NCI-H69 (cell line): ENCODE measurements around the gene TMEM62.
"Not testable (repeated sequence)": the region's sequence is repeated elsewhere in the genome, so short reads cannot be mapped to it uniquely, and the experiment has no call there.

Experiments
- DNase-seq: peaks from one replicate; lab custom pipeline; 2025; lab: John Stamatoyannopoulos, UW

The TMEM62 gene

GRCh38 chr15:43209059-43209824 is 75.9 kb downstream of the TMEM62 start:
- DNase-seq = no peak

GRCh38 chr15:43210172-43210745 is 76.9 kb downstream of the TMEM62 start:
- DNase-seq = no peak

- no peak for DNase-seq
These were observed 77.4 kb downstream of the TMEM62 start for GRCh38 chr15:43210807-43211206.

DNA sequence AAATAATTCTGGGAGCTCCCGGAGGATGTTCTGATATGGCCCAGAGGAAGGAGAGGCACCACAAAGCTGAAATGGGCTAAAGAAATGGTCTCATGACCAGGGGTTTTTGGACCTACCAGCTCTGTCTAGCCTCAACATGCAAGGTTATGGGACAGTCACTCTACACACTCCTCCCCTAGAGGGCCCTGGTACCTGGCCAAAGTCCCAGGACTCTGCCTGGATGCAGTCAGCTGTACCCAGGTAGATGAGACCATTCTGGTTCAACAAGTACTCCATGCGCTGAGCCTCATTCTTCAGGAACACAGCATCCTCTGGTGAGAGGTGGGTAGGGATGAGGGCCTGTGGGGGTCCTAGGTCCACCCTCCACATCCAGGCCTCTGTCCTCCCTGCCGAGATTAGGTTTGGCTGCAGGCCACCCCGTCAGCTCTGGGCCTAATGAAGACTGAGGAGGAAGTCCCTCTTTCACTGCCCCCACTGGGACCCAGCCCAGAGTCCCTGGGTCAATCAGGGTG is 77.9 kb downstream of the TMEM62 start:
- no peak for DNase-seq

DNA sequence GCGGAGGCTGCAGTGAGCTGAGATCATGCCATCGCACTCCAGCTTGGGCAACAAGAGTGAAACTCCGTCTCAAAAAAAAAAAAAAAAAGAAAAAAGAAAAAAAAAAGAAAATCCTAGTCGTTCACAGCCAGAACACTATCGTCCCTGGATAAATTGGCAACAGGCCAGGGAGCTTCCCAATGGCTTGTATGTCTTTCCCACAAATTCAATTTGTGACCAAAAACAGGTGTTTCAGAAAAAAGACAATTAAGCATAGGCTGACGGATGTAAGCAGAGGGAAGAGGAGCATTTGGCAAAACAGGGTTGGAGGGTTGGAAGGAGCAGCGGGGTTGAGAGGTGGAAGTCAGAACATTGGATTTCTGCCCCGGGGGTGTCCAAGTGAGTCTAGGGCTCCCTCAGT is 78.9 kb downstream of the TMEM62 start:
- DNase-seq = no peak

- DNase-seq = no peak
These were observed 79.6 kb downstream of the TMEM62 start for GRCh38 chr15:43212951-43213350.

DNA sequence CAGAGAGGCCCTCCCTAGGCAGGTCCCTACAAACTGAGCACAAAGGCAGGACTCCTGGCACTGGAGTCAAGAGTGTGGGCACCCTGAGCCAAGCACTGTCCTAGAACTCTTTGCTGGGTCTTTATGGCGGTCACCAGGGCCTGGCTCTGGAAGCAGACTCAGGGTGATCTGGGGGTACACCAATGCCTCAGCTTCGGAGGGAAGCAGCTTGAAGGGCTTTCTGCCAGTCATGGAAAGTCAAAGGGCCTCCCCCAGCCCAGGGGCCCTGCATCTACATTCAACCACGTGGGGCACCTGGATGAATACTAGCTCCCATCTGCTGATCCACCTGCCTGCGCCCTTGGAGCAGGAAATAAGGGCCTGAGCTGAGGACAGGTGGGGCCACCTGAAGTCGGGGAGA is 80.1 kb downstream of the TMEM62 start:
- DNase-seq = no peak

- no peak for DNase-seq
These were observed 80.8 kb downstream of the TMEM62 start for GRCh38 chr15:43214169-43214568.

- no peak for DNase-seq
These were observed 81.4 kb downstream of the TMEM62 start for GRCh38 chr15:43214592-43215295.

DNA sequence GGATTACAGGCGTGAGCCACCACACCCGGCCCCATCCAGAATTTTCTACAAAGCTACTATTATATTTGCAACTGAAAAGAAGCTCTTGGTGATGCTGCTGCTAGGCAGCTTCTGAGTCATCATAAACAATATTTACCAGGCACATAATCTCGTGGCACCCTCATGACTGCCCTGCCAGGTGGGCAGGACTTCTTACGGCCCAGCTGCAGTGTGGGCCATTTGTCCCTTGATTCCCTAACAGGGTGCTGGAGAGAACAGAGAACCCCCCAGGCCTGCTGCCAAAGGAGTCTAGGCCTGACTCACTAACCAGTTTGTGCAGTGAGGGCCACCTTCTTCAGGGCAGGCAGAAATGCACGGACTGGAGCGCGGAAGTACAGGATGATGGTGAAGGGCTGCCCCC is 82.6 kb downstream of the TMEM62 start:
- no peak for DNase-seq

- peak; percentile 66 for DNase-seq
These were observed 85.7 kb downstream of the TMEM62 start for GRCh38 chr15:43218908-43219706.

GRCh38 chr15:43219929-43220928 is 86.8 kb downstream of the TMEM62 start:
- no peak for DNase-seq

- no peak for DNase-seq
These were observed 87.6 kb downstream of the TMEM62 start, which contains the start of gene EPB42 for GRCh38 chr15:43220991-43221403. Gene EPB42 (minus strand): TSS chr15:43221018. CDS start chr15:43220825, 193 bp downstream.

- DNase-seq = no peak
These were observed 88.0 kb downstream of the TMEM62 start for GRCh38 chr15:43221422-43221821.

DNA sequence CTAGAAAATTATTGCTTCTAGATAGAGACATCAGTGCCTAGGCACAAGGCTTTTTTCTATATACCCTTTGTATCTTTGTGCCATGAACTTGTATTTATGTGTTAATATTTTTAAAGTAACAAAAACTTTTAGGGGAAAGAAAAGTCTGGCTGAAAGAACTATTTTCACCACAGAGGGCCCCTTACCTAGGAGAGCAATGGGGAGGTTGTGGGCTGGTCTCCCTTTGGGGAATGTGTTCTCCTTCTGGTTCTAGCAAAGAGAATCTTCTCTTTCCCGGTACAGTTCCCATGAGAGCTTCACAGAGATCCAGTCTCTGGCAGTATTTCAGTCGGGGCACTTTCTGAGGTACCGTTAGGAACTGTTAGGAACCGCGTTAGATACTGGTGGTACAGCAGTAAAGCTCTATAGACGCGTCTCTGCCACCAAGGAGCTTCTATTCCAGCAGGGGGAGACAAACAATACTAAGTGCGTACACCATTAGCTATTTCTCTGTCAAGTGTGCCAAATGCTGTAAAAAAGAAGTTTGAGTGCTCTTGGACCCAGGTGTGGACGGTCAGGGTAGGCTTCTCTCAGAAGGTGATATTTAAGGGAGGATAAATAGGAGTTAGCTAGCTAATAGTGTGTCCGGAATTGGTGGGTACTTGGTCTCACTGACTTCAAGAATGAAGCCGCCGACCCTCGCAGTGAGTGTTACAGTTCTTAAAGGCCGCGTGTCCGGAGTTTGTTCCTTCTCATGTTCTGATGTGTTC is 92.0 kb downstream of the TMEM62 start:
- peak; percentile 77 for DNase-seq

DNA sequence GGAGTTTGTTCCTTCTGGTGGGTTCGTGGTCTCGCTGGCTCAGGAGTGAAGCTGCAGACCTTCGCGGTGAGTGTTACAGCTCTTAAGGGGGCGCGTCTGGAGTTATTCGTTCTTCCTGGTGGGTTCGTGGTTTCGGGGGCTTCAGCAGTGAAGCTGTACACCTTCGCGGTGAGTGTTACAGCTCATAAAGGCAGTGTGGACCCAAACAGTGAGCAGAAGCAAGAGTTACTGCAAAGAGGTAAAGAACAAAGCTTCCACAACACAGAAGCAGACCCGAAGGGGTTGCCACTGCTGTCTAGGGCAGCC is 92.5 kb downstream of the TMEM62 start:
- not testable (repeated sequence) for DNase-seq

DNA sequence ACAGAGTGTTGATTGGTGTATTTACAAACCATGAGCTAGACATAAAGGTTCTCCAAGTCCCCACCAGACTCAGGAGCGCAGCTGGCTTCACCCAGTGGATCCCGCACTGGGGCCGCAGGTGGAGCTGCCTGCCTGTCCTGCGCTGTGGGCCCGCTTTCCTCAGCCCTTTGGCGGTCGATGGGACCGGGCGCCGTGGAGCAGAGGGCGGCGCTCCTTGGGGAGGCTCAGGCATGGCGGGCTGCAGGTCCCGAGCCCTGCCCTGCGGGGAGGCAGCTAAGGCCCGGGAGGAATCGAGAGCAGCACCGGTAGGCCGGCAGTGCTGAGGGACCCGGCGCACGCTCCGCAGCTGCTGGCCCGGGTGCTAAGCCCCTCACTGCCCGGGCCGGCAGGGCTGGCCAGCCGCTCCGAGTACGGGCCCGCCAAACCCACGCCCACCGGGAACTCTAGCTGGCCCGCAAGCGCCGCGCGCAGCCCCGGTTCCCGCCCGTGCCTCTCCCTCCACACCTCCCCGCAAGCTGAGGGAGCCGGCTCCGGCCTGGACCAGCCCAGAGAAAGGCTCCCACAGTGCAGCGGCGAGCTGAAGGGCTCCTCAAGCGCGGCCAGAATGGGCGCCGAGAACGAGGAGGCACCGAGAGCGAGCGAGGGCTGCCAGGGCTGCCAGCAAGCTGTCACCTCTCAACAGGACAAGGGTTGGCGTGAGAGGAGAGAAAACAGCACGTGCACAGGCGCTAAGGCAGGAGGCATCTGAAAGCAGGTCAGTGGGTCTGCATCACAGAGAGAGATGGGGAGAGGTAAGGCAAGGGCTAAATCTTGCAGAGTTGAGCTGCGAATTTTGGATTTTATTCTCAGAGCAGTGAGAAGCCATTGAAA is 93.3 kb downstream of the TMEM62 start:
- no peak for DNase-seq

GRCh38 chr15:43229977-43230376 is 96.6 kb downstream of the TMEM62 start:
- no peak for DNase-seq

GRCh38 chr15:43230640-43231115 is 97.3 kb downstream of the TMEM62 start:
- DNase-seq = no peak
